Measurements from ENCODE around the gene MIR17HG. TPM values are rescaled to one million over a fixed set of nuclear protein-coding genes. Genes with fewer than 3 reads are reported as not detected.

The MIR17HG gene
- total RNA-seq, 1 donor from 2014 or later: 1.7 TPM

DNA sequence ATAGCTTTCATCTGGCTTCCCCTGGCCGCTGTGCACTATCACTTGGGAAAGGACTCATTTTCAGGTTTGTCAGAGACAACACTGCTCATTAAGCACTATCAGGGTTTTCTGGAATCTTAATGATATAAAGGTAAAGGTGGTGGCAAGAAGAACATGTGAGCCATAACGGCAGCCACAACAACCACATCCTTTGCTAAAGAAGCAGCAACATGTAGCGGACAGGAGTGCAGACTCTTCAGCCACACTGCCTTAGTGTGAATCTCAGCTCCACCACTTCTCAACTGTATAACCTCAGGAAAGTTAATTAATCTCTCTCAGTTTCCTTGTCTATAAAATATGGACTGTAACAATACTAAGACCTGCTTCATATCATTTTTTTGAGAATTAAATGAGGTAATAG is 24.1 kb upstream of the MIR17HG start:
- no peak overlapping the region for H3K27ac ChIP-seq
- no peaks in the 10 kb centered on the region for H3K36me3 ChIP-seq
- no peak for DNase-seq (ENCODE audit: extremely low spot score in 2 of 2)
- TF ChIP-seq, protein P1, sequence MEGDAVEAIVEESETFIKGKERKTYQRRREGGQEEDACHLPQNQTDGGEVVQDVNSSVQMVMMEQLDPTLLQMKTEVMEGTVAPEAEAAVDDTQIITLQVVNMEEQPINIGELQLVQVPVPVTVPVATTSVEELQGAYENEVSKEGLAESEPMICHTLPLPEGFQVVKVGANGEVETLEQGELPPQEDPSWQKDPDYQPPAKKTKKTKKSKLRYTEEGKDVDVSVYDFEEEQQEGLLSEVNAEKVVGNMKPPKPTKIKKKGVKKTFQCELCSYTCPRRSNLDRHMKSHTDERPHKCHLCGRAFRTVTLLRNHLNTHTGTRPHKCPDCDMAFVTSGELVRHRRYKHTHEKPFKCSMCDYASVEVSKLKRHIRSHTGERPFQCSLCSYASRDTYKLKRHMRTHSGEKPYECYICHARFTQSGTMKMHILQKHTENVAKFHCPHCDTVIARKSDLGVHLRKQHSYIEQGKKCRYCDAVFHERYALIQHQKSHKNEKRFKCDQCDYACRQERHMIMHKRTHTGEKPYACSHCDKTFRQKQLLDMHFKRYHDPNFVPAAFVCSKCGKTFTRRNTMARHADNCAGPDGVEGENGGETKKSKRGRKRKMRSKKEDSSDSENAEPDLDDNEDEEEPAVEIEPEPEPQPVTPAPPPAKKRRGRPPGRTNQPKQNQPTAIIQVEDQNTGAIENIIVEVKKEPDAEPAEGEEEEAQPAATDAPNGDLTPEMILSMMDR (IDR thresholded peaks at IDR 0.05): no peak
- no peak for TF ChIP-seq POLR2A (IDR thresholded peaks at IDR 0.05)
- TF ChIP-seq POLR2AphosphoS5 (IDR thresholded peaks at IDR 0.05; ENCODE audit: insufficient read depth in 1 of 2, low read depth in 1 of 2): no peak
- no peaks in the 10 kb centered on the region for H3K4me1 ChIP-seq
- no peaks in the 10 kb centered on the region for H3K27me3 ChIP-seq
- no peak overlapping the region for H3K4me3 ChIP-seq
- intact Hi-C loops (cut with DNase I): no loop called here
- no peaks in the 10 kb centered on the region for H3K9me3 ChIP-seq

DNA sequence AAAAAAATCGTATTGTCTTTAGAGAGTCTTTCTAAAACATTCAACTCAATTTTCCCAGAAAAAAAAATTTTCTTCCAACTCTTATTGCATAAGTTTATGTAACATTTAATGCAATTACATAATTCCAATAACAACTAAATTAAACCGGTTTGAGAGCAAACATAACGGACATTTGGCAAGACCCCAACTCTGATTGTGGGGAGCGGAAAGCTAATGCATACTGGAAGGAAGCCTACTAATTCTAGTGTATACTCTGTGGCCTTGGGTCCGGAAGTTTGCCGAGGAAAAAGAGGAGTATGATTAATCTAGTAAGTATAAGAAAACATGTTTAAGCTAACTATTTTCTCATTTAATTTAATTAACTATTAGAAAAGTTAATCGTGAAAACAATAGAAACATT is 21.3 kb upstream of the MIR17HG start:
- no peaks in the 10 kb centered on the region for H3K9me3 ChIP-seq
- intact Hi-C loops (cut with DNase I): no loop called here
- no peak overlapping the region for H3K27ac ChIP-seq
- no peaks in the 10 kb centered on the region for H3K36me3 ChIP-seq
- no peak overlapping the region for H3K4me3 ChIP-seq
- DNase-seq (ENCODE audit: extremely low spot score in 2 of 2): no peak
- no peaks in the 10 kb centered on the region for H3K27me3 ChIP-seq
- TF ChIP-seq POLR2AphosphoS5 (IDR thresholded peaks at IDR 0.05; ENCODE audit: insufficient read depth in 1 of 2, low read depth in 1 of 2) (no peak), POLR2A (IDR thresholded peaks at IDR 0.05) (no peak)
- TF ChIP-seq, protein P1 (IDR thresholded peaks at IDR 0.05): no peak
- no peaks in the 10 kb centered on the region for H3K4me1 ChIP-seq

DNA sequence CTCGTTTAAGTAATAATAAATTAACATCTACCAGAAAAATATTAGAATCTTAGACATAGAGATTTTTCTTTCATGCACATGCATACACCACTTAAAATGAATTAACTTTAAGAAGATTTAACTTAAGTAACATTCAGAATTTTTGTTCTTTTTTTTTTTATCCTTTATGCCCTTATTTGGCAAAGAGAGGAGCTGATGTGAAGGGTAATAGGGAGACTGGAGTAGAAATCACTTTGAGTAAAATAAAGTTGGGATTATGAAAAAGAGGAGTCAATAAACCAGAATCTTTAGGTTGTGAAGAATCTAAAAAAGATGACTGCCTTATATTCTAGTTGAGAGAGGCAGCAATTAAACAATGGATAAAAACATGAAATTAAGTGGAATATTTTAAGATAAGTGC is 18.8 kb upstream of the MIR17HG start:
- Histone ChIP-seq H3K27me3 (no peaks in the 10 kb centered on the region), H3K4me3 (no peak overlapping the region), H3K4me1 (no peaks in the 10 kb centered on the region), H3K9me3 (no peaks in the 10 kb centered on the region), H3K27ac (no peak overlapping the region), H3K36me3 (no peaks in the 10 kb centered on the region)
- intact Hi-C loops (cut with DNase I): no loop called here
- TF ChIP-seq POLR2A (IDR thresholded peaks at IDR 0.05) (no peak), POLR2AphosphoS5 (IDR thresholded peaks at IDR 0.05; ENCODE audit: insufficient read depth in 1 of 2, low read depth in 1 of 2) (no peak)
- TF ChIP-seq, protein P1 (IDR thresholded peaks at IDR 0.05): no peak
- no peak for DNase-seq (ENCODE audit: extremely low spot score in 2 of 2)

DNA sequence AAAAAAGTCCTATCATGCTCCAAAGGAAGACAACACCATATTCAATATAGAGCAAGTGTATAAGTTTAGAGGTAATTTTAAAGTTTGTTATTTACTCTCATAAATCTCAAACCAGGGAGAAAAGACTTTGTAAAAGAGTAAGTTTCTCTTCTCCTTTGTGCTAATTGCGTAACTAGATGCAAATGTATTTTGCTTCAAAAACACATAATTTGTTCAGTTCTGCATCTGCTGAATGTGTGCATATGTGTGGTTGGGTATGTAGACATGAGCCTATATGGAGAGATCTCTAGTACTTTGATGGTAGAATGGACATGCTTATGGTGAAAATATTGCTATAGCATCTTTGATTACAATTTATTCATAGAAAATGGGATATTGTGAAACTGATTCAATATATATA is 17.8 kb upstream of the MIR17HG start:
- Histone ChIP-seq H3K36me3 (no peaks in the 10 kb centered on the region), H3K4me3 (no peak overlapping the region), H3K4me1 (no peaks in the 10 kb centered on the region), H3K27ac (no peak overlapping the region), H3K9me3 (no peaks in the 10 kb centered on the region), H3K27me3 (no peaks in the 10 kb centered on the region)
- intact Hi-C loops (cut with DNase I): no loop called here
- TF ChIP-seq POLR2AphosphoS5 (IDR thresholded peaks at IDR 0.05; ENCODE audit: insufficient read depth in 1 of 2, low read depth in 1 of 2) (no peak), POLR2A (IDR thresholded peaks at IDR 0.05) (no peak)
- TF ChIP-seq, protein P1 (IDR thresholded peaks at IDR 0.05): no peak
- no peak for DNase-seq (ENCODE audit: extremely low spot score in 2 of 2)

DNA sequence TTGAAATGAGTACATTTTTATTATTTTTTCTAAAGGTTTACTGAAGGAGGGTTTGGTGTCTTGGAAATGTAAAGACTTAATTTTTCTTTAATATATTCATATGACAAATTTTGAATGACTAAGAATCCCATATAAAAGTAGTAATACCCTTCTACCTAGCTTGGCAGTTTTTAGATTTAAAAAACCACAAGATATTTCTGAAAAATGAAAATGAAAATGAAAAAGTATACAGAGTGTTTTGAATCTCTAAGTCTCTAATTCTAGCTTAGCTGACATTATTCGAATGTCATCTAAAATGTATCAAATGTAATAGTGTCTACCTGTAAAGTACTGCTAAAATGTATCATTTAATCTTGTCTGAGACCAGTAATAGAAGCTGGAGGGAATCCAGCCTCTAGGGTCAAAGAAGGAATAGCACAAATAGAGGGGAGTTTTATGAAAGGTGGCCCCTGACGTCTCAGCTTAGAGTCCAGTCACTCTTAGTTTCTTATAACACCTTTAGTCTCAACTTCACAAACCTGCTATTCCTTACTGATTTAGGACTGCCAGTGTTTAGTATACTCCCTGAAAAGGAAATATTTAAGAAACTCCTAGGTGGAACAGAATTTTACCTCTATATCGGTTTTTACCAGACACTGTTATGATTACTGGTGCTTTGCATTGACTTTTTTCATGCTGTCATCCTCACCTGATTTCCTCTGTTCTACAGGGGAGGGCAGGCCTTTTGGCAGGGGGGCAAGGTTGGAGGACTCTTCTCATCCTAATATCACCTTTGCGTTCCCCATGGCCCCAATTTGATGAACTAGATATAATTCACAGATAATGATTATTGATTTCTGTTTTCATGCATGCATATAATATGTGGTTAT is 16.2 kb upstream of the MIR17HG start:
- H3K27ac ChIP-seq: no peak overlapping the region
- H3K36me3 ChIP-seq: no peaks in the 10 kb centered on the region
- H3K4me3 ChIP-seq: no peak overlapping the region
- DNase-seq (ENCODE audit: extremely low spot score in 2 of 2): no peak
- intact Hi-C loops (cut with DNase I): no loop called here
- no peaks in the 10 kb centered on the region for H3K27me3 ChIP-seq
- H3K4me1 ChIP-seq: no peaks in the 10 kb centered on the region
- TF ChIP-seq, protein P1 (IDR thresholded peaks at IDR 0.05): no peak
- TF ChIP-seq POLR2AphosphoS5 (IDR thresholded peaks at IDR 0.05; ENCODE audit: insufficient read depth in 1 of 2, low read depth in 1 of 2) (no peak), POLR2A (IDR thresholded peaks at IDR 0.05) (no peak)
- H3K9me3 ChIP-seq: no peaks in the 10 kb centered on the region
